ENCODE data around the gene C11orf98.

The C11orf98 gene

GRCh38 chr11:62613291-62613778 is 51.7 kb downstream of the C11orf98 start:
- no peak for DNase-seq (ENCODE audit: low read depth in 3 of 3, low spot score in 1 of 3)

Measured in stimulated activated CD4-positive, alpha-beta T cell treated with anti-CD3 and anti-CD28 coated beads, TNF-alpha, amount 100 ng/mL, for 1 hour (primary cell).